K562 (cell line): ENCODE data around the gene TTC27.

Source experiments
- BMI1 ChIP-seq: fragments of 150-350 bp; IDR thresholded peaks from 2 replicates; pipeline ENCODE4 v1.6.1; 2014; ENCODE audit warnings: low read length
- CTCF ChIP-seq, 3 experiments: IDR thresholded peaks in 2 of 3; conservative IDR thresholded peaks in 1 of 3; 2 replicates each; pipeline ENCODE4 v1.5.1; 2011 to 2012; ENCODE audit warnings: low read length in 3 of 3, mild to moderate bottlenecking in 3 of 3, control low read depth in 2 of 3, improper control_type of control experiment in 1 of 3, inconsistent platforms in 1 of 3, low read depth in 1 of 3, mixed read lengths in 1 of 3, moderate library complexity in 1 of 3; ENCODE audit not compliant: insufficient read depth in 2 of 3
- DNMT1 ChIP-seq: fragments of 450-650 bp; IDR thresholded peaks from 2 replicates; pipeline ENCODE4 v1.6.1; 2016; ENCODE audit warnings: antibody characterized with exemption, mild to moderate bottlenecking
- MAZ ChIP-seq, 2 experiments: fragments of 450-650 bp in 1 of 2; sonication (generic) in 1 of 2; formaldehyde crosslinking; IDR thresholded peaks in 1 of 2; conservative IDR thresholded peaks in 1 of 2; 2 replicates each; pipeline versions ENCODE4 v1.4.0 to v1.5.0; 2020; ENCODE audit warnings: mild to moderate bottlenecking in 1 of 2, missing genetic modification reagents in 1 of 2
- POLR2AphosphoS5 ChIP-seq: IDR thresholded peaks from 2 replicates; pipeline ENCODE4 v1.6.1; 2011; ENCODE audit warnings: mild to moderate bottlenecking, low read depth, low read length, moderate library complexity; ENCODE audit not compliant: control insufficient read depth, insufficient read depth
- RAD21 ChIP-seq, 2 experiments: fragments of 250-450 bp in 1 of 2; fragments of 450-650 bp in 1 of 2; sonication (Bioruptor Pico) in 1 of 2; formaldehyde crosslinking in 1 of 2; IDR thresholded peaks in 1 of 2; conservative IDR thresholded peaks in 1 of 2; 2 replicates each; pipeline versions ENCODE4 v1.4.0 to v1.8.0; 2020 to 2022; ENCODE audit warnings: mild to moderate bottlenecking in 2 of 2, moderate library complexity in 1 of 2
- SP1 ChIP-seq: sonication (generic); formaldehyde crosslinking; IDR thresholded peaks from 2 replicates; pipeline ENCODE4 v1.8.1; 2022; ENCODE audit warnings: mild to moderate bottlenecking, missing genetic modification reagents
- ZBTB7A ChIP-seq: IDR thresholded peaks from 2 replicates; pipeline ENCODE4 v1.6.1; 2011; ENCODE audit warnings: low read depth, mild to moderate bottlenecking, low read length, moderate library complexity, borderline replicate concordance; ENCODE audit not compliant: control insufficient read depth
- ZFP91 ChIP-seq: sonication (generic); formaldehyde crosslinking; IDR thresholded peaks from 2 replicates; pipeline ENCODE4 v1.8.0; 2022; ENCODE audit warnings: mild to moderate bottlenecking, missing genetic modification reagents
- ZNF134 ChIP-seq: fragments of 250-450 bp; sonication (Bioruptor Pico); conservative IDR thresholded peaks from 2 replicates; pipeline ENCODE4 v1.4.0; 2020
- ZNF280B ChIP-seq: fragments of 250-450 bp; sonication (Bioruptor Pico); IDR thresholded peaks from 2 replicates; pipeline ENCODE4 v1.5.1; 2021; ENCODE audit warnings: mild to moderate bottlenecking
- ZNF740 ChIP-seq, 3 experiments: fragments of 200-800 bp in 1 of 3; sonication (Bioruptor generic) in 1 of 3; sonication (generic) in 1 of 3; formaldehyde crosslinking in 1 of 3; IDR thresholded peaks; 2 replicates each; pipeline versions ENCODE4 v1.6.1 to v1.8.0; 2016 to 2022; ENCODE audit warnings: mild to moderate bottlenecking in 2 of 3, missing compliant biosample characterization in 2 of 3, missing genetic modification characterization in 2 of 3, missing genetic modification reagents in 1 of 3
- TF ChIP-seq, protein P1 (sequence below): fragments of 450-650 bp; IDR thresholded peaks from 2 replicates; pipeline ENCODE4 v1.6.1; 2018; ENCODE audit not compliant: partially characterized antibody
- TF ChIP-seq, protein P2 (sequence below): sonication (generic); formaldehyde crosslinking; IDR thresholded peaks from 2 replicates; pipeline ENCODE4 v1.5.0; 2020; ENCODE audit warnings: missing genetic modification reagents

DNA sequence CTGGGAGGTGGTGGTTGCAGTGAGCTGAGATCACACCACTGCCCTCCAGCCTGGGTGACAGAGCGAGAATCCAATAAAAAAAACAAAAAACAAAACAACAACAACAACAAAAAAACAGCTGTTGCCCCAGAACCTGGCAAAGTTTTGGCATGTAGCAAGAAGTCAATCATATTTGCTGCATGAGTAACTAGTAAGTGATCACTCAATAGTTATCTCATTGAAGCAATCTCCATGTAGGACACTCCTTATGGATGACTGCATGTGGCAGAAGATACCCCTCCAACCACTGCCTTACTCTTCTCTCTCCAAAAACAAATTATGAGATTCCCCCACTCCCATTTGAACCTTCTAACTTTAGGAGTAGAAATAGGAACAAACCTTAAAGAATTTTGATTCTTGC, 113.7 kb downstream of the TTC27 start:
- TF ChIP-seq BMI1 = no peak
- TF ChIP-seq ZNF134 (CRISPR knock-in tag) = no peak
- TF ChIP-seq ZNF740 (CRISPR knock-in tag; IDR thresholded peaks at IDR 0.05) = no peak
- no peak for TF ChIP-seq ZNF740 (tag; IDR thresholded peaks at IDR 0.05)
- TF ChIP-seq, protein P1, sequence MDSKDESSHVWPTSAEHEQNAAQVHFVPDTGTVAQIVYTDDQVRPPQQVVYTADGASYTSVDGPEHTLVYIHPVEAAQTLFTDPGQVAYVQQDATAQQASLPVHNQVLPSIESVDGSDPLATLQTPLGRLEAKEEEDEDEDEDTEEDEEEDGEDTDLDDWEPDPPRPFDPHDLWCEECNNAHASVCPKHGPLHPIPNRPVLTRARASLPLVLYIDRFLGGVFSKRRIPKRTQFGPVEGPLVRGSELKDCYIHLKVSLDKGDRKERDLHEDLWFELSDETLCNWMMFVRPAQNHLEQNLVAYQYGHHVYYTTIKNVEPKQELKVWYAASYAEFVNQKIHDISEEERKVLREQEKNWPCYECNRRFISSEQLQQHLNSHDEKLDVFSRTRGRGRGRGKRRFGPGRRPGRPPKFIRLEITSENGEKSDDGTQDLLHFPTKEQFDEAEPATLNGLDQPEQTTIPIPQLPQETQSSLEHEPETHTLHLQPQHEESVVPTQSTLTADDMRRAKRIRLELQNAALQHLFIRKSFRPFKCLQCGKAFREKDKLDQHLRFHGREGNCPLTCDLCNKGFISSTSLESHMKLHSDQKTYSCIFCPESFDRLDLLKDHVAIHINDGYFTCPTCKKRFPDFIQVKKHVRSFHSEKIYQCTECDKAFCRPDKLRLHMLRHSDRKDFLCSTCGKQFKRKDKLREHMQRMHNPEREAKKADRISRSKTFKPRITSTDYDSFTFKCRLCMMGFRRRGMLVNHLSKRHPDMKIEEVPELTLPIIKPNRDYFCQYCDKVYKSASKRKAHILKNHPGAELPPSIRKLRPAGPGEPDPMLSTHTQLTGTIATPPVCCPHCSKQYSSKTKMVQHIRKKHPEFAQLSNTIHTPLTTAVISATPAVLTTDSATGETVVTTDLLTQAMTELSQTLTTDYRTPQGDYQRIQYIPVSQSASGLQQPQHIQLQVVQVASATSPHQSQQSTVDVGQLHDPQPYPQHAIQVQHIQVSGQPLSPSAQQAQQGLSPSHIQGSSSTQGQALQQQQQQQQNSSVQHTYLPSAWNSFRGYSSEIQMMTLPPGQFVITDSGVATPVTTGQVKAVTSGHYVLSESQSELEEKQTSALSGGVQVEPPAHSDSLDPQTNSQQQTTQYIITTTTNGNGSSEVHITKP = no peak
- TF ChIP-seq MAZ (CRISPR knock-in tag; conservative IDR thresholded peaks at IDR 0.05 in 1 of 2, IDR thresholded peaks at IDR 0.05 in 1 of 2) = no peak
- TF ChIP-seq ZBTB7A = no peak
- no peak for TF ChIP-seq CTCF (IDR thresholded peaks at IDR 0.05 in 2 of 3, conservative IDR thresholded peaks at IDR 0.05 in 1 of 3; ENCODE audit: insufficient read depth in 2 of 3, low read depth in 1 of 3, low read length in 3 of 3)
- no peak for TF ChIP-seq ZNF280B (CRISPR knock-in tag)
- TF ChIP-seq SP1 (CRISPR knock-in tag) = no peak
- no peak for TF ChIP-seq POLR2AphosphoS5
- TF ChIP-seq RAD21 (CRISPR knock-in tag; conservative IDR thresholded peaks at IDR 0.05 in 1 of 2, IDR thresholded peaks at IDR 0.05 in 1 of 2) = no peak
- no peak for TF ChIP-seq DNMT1
- TF ChIP-seq ZFP91 = no peak
- TF ChIP-seq, protein P2, sequence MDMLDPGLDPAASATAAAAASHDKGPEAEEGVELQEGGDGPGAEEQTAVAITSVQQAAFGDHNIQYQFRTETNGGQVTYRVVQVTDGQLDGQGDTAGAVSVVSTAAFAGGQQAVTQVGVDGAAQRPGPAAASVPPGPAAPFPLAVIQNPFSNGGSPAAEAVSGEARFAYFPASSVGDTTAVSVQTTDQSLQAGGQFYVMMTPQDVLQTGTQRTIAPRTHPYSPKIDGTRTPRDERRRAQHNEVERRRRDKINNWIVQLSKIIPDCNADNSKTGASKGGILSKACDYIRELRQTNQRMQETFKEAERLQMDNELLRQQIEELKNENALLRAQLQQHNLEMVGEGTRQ = no peak
